ENCODE measurements around the gene LRRFIP1. TPM values are rescaled to one million over a fixed set of nuclear protein-coding genes. Genes with fewer than 3 reads are reported as not detected.

The LRRFIP1 gene
- total and polyA plus RNA-seq, 12 donors: 18.7 to 79.7 (median 51.8) TPM

DNA sequence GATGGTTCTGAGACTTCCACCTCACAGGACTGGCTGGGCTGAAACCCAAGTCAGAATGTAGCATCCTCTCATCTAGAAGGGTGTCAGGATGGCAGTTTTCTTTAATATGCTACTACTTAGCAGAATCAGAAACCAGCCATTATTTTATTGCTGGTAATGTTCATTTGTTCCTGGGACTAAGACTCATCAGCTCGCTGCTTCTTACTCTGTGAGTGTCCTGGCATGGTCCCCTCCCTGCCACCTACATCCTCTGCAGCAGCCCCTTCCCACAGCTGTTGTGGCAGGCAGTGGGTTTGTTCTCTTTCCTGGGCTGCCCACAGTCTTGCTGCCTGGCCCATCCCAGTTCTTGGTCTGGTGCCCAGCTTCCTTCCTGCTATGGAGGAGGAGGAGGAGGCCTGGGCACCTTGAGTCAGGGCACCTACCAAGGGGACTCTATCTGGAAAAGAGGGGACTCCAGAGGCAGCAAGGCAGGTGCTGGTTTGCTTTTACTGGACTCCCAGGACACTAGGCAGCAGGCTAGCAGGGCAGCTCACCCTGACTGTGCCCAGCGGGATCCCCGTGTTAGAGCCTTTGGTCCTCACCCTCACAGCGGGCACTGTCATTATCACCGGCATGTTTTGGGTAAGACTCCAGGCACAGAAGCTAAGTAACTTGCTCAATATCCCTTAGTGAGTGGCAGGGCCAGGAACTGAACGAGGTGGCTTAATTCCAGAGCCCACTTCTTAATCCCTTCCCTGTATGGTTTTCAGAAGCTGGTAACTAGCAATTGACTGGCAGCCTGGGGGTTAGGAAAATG, 62.1 kb downstream of the LRRFIP1 start:
- peak in 3 of 7 donors; percentile 43 to 60 (median 52) for DNase-seq
- peak overlapping the region in 3 of 5 donors; percentile 32 to 80 (median 39) for H3K27ac ChIP-seq
- WGBS, 4 donors: 60 to 78% (median 66%) methylated on average over 6 of the region's 6 CpGs
- no peaks in the 10 kb centered on the region for H3K36me3 ChIP-seq (replicated peaks in 1 of 2)
- intact Hi-C loops (cut with DNase I): loop anchor here in 1 of 2 donors (5.0 kb wide), 1 partner anchor 43 kb away; no protein-coding TSS in a partner anchor
- H3K9me3 ChIP-seq (replicated peaks in 1 of 3): no peaks in the 10 kb centered on the region
- peaks cover 12 to 45% of the 10 kb centered on the region in 2 donors for H3K4me1 ChIP-seq (replicated peaks in 1 of 2)
- no peak for TF ChIP-seq POLR2A (IDR thresholded peaks at IDR 0.05)
- TF ChIP-seq, protein P1, sequence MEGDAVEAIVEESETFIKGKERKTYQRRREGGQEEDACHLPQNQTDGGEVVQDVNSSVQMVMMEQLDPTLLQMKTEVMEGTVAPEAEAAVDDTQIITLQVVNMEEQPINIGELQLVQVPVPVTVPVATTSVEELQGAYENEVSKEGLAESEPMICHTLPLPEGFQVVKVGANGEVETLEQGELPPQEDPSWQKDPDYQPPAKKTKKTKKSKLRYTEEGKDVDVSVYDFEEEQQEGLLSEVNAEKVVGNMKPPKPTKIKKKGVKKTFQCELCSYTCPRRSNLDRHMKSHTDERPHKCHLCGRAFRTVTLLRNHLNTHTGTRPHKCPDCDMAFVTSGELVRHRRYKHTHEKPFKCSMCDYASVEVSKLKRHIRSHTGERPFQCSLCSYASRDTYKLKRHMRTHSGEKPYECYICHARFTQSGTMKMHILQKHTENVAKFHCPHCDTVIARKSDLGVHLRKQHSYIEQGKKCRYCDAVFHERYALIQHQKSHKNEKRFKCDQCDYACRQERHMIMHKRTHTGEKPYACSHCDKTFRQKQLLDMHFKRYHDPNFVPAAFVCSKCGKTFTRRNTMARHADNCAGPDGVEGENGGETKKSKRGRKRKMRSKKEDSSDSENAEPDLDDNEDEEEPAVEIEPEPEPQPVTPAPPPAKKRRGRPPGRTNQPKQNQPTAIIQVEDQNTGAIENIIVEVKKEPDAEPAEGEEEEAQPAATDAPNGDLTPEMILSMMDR (IDR thresholded peaks at IDR 0.05): no peak
- no peak overlapping the region for H3K4me3 ChIP-seq
- no peaks in the 10 kb centered on the region for H3K27me3 ChIP-seq

DNA sequence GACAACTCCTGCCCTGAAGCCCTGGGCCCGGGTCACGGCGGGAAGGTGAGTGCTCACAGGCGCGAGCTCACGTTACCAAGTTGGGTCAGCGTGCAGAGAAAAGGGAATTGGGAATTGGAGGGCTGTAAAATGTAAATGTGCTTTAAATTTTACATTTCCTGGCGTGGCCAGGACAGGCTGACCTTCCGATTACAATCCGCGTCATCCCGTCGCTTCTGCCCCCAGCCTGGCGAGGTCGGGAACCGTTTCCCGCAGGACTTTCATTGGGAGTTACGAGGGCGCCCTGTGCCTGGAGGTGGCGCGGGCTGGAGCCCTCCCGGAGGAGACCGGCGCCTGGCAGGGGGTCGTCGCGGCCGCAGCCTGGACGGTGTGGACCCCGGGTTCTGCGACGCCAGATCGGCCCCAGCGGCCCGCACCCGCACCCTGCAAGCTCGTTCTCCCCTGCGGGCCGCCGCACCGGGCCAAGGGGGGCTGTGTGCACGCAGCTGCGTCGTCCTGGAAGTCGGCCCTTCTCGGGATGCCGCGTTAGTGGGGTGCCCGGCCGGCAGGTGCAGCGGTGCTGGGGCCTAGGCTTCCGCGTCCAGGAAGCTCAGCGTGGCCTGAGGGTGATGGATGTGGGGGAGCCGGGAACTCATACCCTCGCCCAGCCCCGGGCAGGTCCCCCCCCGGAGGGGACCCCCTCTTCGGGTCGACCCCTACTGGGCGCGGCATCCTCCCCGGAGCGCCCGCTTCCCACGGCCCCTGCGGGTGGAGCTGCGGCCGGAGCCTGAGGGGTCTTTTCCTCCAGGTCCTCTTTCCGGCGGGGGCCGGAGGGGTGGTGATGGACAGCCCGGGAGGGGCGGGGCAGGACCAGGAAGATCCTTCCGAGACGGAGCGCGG, 63.9 kb downstream of the LRRFIP1 start:
- peak overlapping the region in 4 of 5 donors; percentile 18 to 94 (median 52) for H3K27ac ChIP-seq
- H3K4me3 ChIP-seq: peak overlapping the region in 3 of 4 donors; percentile 7 to 85 (median 26)
- H3K27me3 ChIP-seq: no peaks in the 10 kb centered on the region
- DNase-seq: peak in 3 of 7 donors; percentile 36 to 64 (median 60)
- no peak for TF ChIP-seq POLR2A (IDR thresholded peaks at IDR 0.05)
- TF ChIP-seq, protein P1 (IDR thresholded peaks at IDR 0.05): no peak
- peaks cover 18 to 62% of the 10 kb centered on the region in 2 donors for H3K4me1 ChIP-seq (replicated peaks in 1 of 2)
- H3K9me3 ChIP-seq (replicated peaks in 1 of 3): no peaks in the 10 kb centered on the region
- WGBS, 4 donors: 21 to 58% (median 35%) methylated on average over 21 to 78 of the region's 78 CpGs
- H3K36me3 ChIP-seq (replicated peaks in 1 of 2): no peaks in the 10 kb centered on the region
- intact Hi-C loops (cut with DNase I): loop anchor here in 1 of 2 donors (5.0 kb wide), 1 partner anchor 41 kb away; no protein-coding TSS in a partner anchor

DNA sequence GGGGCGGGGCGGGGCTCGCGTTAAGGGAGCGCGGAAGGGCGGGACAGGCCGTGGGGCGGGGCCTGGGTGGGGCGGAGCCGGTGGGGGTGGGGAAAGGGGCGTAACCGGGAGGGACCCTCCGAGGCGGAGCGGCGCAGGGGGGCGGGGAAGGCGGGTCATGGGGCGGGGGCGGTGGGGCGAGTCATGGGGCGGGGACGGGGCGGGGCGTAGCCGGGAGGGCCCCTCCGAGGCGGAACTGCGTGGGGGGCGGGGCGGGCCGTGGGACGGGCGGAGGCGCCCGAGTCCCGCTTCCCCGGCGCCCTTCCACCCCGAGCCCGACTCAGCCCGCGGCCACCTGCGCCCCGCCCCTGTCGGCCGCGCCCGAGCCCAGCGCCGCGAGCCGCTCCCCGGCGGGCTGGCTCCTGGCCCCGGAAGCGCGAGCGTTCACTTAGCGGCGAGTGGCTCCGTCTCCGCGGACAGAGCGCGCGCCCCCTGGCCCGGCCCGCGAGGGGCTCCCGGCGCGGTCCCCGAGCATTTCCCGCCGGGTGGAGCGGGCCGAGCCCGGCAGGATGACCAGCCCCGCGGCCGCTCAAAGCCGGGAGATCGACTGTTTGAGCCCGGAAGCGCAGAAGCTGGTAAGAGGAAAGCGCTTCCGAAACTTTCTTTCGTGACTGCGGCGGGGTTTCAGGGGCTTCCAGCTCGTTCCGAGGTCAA, 64.7 kb downstream of the LRRFIP1 start:
- Histone ChIP-seq H3K27ac (peak overlapping the region; percentile 46 to 94 (median 85)), H3K27me3 (no peaks in the 10 kb centered on the region), H3K9me3 (replicated peaks in 1 of 3) (no peaks in the 10 kb centered on the region), H3K36me3 (replicated peaks in 1 of 2) (no peaks in the 10 kb centered on the region), H3K4me1 (replicated peaks in 1 of 2) (peaks cover 20 to 70% of the 10 kb centered on the region in 2 donors), H3K4me3 (peak overlapping the region; percentile 53 to 85 (median 80))
- TF ChIP-seq POLR2A (IDR thresholded peaks at IDR 0.05): peak; percentile 42 to 69
- TF ChIP-seq, protein P1 (IDR thresholded peaks at IDR 0.05): no peak
- intact Hi-C loops (cut with DNase I): loop anchor here in 1 of 2 donors (5.0 kb wide), 1 partner anchor 40 kb away; no protein-coding TSS in a partner anchor
- 0 to 1% (median 0%) methylated on average over 1 to 93 of the region's 94 CpGs for WGBS, 4 donors
- DNase-seq: peak; percentile 93 to 98 (median 97)

All from adrenal gland (tissue), 12 donors.